ENCODE data around the gene MAN2C1. TPM values are rescaled to one million over a fixed set of nuclear protein-coding genes. Genes with fewer than 3 reads are reported as not detected.

Gene MAN2C1
- total RNA-seq, 1 experiment from 2014 or later = 148 TPM

GRCh38 chr15:75367913-75368688, at the start of gene MAN2C1 (continued):
- TF ChIP-seq ZBTB21 (CRISPR knock-in tag; IDR thresholded peaks at IDR 0.05; ENCODE audit: borderline replicate concordance) (no peak; the same call in 1 of the 2 replicates), MXD4 (CRISPR knock-in tag; IDR thresholded peaks at IDR 0.05; ENCODE audit: borderline replicate concordance) (no peak), FOXJ3 (CRISPR knock-in tag; IDR thresholded peaks at IDR 0.05; ENCODE audit: borderline replicate concordance) (peak; percentile 56; the same call in 1 of the 2 replicates), NR1H2 (CRISPR knock-in tag; IDR thresholded peaks at IDR 0.05) (peak; percentile 69), HMGA2 (CRISPR knock-in tag; IDR thresholded peaks at IDR 0.05) (no peak), STAT6 (CRISPR knock-in tag; conservative IDR thresholded peaks at IDR 0.05; ENCODE audit: low read depth) (no peak), FOXP1 (CRISPR knock-in tag; IDR thresholded peaks at IDR 0.05; ENCODE audit: borderline replicate concordance) (no peak; the same call in none of the 2 replicates), ZNF416 (CRISPR knock-in tag; IDR thresholded peaks at IDR 0.05) (peak; percentile 41; the same call in 1 of the 2 replicates), AFF4 (CRISPR knock-in tag; IDR thresholded peaks at IDR 0.05; ENCODE audit: borderline replicate concordance) (no peak), ATF3 (CRISPR knock-in tag; conservative IDR thresholded peaks at IDR 0.05) (no peak), TCF7 (CRISPR knock-in tag; IDR thresholded peaks at IDR 0.05; ENCODE audit: low read depth) (no peak), E2F5 (CRISPR knock-in tag; IDR thresholded peaks at IDR 0.05) (no peak; the same call in 1 of the 2 replicates)
- TF ChIP-seq, protein P1, sequence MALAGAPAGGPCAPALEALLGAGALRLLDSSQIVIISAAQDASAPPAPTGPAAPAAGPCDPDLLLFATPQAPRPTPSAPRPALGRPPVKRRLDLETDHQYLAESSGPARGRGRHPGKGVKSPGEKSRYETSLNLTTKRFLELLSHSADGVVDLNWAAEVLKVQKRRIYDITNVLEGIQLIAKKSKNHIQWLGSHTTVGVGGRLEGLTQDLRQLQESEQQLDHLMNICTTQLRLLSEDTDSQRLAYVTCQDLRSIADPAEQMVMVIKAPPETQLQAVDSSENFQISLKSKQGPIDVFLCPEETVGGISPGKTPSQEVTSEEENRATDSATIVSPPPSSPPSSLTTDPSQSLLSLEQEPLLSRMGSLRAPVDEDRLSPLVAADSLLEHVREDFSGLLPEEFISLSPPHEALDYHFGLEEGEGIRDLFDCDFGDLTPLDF (CRISPR knock-in tag; IDR thresholded peaks at IDR 0.05) = peak; percentile 77; the same call in 1 of the 2 replicates

DNA sequence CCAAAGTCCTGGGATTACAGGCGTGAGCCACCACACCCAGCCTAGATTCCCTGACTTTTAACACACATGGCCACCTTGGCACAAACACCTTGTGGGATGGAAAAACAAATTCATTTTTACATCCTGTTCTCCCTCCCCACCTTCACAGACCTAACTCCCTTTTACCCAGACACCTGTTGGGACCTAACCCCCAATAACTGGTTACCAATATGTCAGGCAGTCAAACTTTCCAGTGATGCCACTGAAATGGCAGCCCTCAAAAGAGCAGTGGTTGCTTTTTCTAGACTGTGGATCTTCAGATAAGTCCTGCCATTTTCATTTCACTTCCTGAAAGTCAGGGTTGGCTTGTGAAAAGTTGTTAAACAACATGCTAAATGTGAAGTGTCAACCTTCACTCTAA, 48.2 kb upstream of the MAN2C1 start:
- Mint-ChIP-seq H3K9me3 (no peaks in the 10 kb centered on the region), H3K36me3 (peaks cover 47% of the 10 kb centered on the region), H3K27me3 (ENCODE audit: low read depth) (no peaks in the 10 kb centered on the region), H3K4me3 (no peak overlapping the region), H3K27ac (peak overlapping the region; percentile 57; the same call in 1 of the 2 replicates), H3K4me1 (no peaks in the 10 kb centered on the region)
- no peak for ATAC-seq
- CTCF ChIA-PET = no interaction called here
- POLR2A ChIA-PET = no interaction called here
- no peak for DNase-seq (ENCODE audit: low spot score)
- TF ChIP-seq ZNF532 (CRISPR knock-in tag; IDR thresholded peaks at IDR 0.05; ENCODE audit: borderline replicate concordance) = no peak
- TF ChIP-seq, protein P2, sequence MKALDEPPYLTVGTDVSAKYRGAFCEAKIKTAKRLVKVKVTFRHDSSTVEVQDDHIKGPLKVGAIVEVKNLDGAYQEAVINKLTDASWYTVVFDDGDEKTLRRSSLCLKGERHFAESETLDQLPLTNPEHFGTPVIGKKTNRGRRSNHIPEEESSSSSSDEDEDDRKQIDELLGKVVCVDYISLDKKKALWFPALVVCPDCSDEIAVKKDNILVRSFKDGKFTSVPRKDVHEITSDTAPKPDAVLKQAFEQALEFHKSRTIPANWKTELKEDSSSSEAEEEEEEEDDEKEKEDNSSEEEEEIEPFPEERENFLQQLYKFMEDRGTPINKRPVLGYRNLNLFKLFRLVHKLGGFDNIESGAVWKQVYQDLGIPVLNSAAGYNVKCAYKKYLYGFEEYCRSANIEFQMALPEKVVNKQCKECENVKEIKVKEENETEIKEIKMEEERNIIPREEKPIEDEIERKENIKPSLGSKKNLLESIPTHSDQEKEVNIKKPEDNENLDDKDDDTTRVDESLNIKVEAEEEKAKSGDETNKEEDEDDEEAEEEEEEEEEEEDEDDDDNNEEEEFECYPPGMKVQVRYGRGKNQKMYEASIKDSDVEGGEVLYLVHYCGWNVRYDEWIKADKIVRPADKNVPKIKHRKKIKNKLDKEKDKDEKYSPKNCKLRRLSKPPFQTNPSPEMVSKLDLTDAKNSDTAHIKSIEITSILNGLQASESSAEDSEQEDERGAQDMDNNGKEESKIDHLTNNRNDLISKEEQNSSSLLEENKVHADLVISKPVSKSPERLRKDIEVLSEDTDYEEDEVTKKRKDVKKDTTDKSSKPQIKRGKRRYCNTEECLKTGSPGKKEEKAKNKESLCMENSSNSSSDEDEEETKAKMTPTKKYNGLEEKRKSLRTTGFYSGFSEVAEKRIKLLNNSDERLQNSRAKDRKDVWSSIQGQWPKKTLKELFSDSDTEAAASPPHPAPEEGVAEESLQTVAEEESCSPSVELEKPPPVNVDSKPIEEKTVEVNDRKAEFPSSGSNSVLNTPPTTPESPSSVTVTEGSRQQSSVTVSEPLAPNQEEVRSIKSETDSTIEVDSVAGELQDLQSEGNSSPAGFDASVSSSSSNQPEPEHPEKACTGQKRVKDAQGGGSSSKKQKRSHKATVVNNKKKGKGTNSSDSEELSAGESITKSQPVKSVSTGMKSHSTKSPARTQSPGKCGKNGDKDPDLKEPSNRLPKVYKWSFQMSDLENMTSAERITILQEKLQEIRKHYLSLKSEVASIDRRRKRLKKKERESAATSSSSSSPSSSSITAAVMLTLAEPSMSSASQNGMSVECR (CRISPR knock-in tag; IDR thresholded peaks at IDR 0.05; ENCODE audit: borderline replicate concordance) = no peak
